ENCODE results near the gene NECAB3.

NECAB3 gene

DNA sequence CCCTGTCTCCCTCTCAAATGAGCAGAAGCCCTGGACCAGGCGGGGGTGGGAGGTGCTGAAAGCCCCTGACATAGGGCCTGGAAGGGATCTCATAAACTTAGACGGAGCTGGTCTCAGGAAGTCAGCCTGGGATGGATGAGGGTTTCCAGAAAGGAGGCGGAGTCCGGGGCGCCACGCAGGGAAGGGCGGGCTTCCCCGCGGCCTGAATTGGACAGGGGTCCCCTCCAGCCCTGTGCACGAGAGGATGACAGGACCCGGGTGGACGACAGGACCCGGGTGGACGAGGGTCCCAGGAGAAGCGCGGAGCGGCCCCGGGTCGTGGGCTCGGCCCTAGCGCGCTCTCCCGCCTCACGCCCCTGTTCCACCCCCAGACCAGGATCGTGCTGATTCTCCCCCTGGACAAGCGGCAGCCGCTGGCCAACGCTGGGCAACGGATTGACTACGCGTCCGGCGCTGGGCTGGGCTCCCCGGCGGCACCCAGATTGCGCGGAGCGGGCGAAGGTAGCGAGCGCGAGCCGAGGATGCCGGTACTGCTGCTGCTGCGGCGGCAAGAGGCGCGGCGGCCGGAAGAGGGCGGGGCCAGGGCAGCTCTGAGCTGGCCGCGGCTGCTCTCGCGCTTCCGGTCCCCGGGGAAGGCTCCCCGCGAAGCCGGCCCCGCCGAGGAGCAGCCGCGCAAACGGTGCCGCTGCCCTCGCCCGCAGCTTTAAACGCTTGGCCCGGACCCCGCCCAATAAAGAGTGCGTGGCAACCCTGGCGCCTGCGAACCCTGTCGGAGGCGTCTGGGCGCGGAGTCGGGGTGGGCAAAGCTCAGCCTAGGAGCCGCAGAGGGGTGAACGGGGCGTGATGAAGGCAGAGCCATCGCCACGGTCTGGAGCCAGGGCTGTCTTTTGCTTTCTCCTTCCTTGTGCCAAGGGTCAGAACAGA is 10.8 kb downstream of the NECAB3 start:
- peak; percentile 75 for DNase-seq

- no peak for DNase-seq
These were observed 12.1 kb downstream of the NECAB3 start, which contains the start of gene C20orf144 for GRCh38 chr20:33662172-33662571. Gene C20orf144, plus strand, starts transcription at chr20:33662327. Its CDS starts 19 bp downstream, at chr20:33662346.

DNA sequence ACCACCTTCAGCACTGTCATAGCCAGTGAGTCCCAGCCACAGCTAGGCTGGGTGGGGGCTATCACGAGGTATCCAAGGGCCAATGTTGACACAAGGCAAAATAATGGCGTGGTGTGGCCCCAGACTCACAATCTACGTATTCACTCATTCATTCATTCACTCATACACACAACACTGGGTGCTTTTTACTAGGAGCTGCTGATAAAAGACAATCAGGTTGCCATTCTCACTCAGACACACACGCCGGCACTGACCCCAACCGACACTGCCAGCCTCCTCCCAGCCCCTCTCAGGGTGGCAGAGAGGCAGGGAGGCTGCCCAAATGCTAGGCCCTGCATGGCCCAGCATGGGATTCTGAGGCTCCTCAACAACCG is 13.6 kb downstream of the NECAB3 start:
- DNase-seq: no peak

GRCh38 chr20:33660035-33660684 is 14.1 kb downstream of the NECAB3 start:
- no peak for DNase-seq

DNA sequence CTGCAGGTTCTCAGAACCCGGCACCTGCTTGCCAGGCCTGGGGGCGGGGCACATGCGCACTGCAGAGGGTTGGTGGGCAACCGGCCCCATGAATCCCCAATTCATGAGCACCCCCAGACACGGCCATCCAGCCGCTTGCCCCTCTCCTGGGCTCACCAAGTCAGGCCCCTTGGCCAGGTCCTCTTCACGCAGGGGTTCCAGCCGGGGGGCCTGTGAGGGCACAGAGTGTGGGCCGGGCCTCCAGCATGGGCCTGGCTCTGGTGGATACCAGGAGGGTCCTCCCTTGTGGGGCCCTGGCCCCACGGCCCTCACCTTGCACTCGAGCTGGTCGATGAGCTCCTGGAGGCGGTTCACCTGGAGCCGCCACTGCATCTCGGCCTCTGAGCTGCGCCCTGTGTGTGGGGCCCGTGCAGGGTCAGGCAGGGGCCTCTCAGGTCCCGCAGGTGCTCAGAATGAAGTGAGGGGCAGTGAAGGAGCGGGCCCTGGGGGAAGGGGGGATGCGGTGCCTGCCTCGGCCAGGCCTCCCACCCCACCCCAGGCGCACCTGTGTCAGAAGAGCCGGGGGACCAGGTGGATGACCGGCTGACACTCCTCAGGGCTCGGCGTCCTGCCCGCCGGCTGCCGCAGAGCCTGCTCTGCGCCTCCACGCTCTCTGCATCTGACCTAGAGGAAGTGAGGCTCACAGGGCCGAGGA is 14.7 kb downstream of the NECAB3 start:
- DNase-seq: no peak

- DNase-seq: no peak
These were observed 15.3 kb downstream of the NECAB3 start for GRCh38 chr20:33658929-33659328.

GRCh38 chr20:33658510-33658909 is 15.7 kb downstream of the NECAB3 start:
- DNase-seq: no peak

GRCh38 chr20:33657704-33658095 is 16.5 kb downstream of the NECAB3 start:
- DNase-seq: no peak

GRCh38 chr20:33656783-33657703 is 17.2 kb downstream of the NECAB3 start:
- DNase-seq: no peak

GRCh38 chr20:33656010-33656782 is 18.0 kb downstream of the NECAB3 start:
- DNase-seq: no peak

- no peak for DNase-seq
These were observed 19.1 kb downstream of the NECAB3 start for GRCh38 chr20:33655164-33655563.

DNA sequence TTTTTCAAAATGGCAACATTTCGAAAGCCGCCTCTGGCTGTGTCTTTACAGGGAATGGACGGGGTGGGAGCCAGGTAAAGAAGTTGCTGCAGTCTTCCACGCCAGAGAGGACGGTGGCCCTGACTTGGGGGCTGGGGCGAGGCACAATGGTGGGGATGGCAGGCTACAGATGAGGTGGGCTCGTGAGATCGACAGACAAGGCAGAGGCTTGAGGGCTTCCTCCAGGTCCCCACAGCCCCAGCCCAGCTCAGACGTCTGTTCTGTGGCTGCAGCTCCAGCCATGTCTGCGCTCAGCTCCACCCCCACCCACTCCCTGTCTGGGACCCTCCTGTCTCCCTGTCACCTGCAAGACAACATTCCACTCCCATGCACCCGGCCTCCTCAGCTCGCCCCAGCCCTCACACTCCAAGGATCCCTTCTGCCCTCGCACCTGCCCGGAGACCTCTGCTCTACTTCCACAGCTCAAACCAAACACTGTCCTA is 19.5 kb downstream of the NECAB3 start:
- peak; percentile 76 for DNase-seq

DNA sequence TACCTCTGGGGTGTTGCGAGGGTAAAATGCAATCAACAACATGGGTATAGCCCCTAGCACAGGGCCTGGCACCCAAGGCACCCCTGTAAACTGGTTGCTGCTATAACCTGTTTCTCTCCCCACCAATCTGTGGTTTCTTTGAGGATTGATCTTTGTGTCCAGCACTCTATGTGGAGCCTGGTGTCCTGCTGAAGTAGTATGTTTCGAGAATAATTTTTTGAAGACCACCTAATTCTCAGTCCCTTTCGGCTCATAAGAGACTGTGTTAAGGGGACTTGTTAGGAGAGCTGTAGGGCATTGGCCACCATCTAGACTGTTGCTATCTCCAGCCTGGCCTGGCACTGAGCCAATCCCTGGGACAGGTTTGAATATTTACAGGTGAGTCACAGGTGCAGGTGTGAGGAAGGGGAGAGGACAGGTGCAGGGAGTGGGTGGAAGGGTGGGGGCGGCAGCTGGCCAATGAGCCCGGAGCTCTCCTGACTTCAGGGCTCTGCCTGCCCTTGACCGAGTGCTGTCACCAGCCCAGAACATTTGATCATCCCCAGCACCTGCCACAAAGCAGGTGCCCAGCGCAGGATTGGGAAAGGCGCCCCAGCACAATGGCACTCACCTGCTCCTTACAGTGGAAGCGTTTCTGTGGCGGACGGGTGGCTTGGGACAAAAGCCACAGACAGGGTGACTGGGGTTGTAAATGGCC is 20.2 kb downstream of the NECAB3 start:
- peak; percentile 99 for DNase-seq

- peak; percentile 86 for DNase-seq
These were observed 20.9 kb downstream of the NECAB3 start for GRCh38 chr20:33653218-33653899.

DNA sequence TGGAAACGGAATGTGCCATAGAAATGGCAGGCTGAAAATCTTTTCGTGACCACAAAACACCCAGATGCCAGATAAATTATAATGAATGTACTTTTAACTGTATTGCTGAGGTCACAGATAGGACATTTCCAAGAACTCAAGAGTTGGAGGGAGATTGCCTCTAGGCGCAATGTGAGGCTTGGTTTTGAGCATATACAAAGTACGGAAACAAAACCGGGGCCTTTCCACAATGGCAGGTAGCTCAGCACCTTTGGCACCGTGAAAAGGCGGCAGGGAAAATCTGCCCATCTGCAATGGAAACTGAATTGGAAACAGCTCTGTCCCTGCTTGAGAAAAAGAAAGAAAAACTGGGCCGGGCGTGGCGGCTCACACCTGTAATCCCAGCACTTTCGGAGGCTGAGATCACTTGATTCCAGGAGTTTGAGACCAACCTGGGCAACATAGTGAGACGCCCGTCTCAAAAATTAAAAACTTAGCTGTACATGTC is 22.6 kb downstream of the NECAB3 start:
- DNase-seq: no peak

DNA sequence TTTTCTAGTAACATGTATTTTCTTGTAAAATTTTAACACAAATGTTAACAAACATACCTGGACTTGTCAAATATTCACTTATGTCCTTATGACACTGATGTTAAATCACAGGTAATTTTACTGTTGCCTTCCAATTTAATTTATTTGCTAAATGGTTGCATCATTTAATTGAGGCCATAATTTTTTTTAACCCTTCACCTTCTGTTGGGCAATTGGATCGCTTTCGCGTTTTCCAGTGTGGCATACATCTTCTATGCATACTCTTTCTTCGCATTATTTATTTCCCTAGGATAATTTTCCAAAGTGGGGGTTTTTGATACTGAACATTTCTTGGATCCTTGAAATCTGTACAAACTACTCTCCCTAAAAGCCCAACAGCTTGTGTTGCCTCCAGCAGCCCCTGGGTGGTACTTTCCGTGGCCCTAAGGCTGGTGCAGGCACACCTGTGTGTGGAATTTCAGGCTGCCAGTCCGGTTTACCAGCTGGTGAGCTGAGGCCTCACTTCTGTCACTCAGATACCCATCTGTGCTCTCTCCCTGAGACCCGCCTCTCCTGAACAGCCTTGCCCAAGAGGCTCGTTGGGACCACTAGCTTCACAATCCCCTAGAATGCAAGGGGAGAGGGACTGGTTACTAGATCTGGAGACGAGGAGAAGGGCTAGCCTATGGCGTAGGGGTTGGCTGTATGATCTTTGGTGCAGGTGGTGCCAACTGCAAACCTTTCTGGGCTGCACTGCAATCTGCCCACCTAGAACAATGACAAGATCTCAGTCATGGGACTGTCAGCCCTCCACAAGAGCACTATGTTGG is 23.3 kb downstream of the NECAB3 start:
- DNase-seq: peak; percentile 66

GRCh38 chr20:33650111-33650752 is 24.0 kb downstream of the NECAB3 start:
- no peak for DNase-seq

- no peak for DNase-seq
These were observed 25.0 kb downstream of the NECAB3 start for GRCh38 chr20:33649201-33649681.

Measured in NCI-H1105 treated with DMSO at 0.1 percent for 48 hours (cell line).